Prostate gland (tissue), 2 donors: ENCODE data around the gene FEN1.

Experiments
- POLR2A ChIP-seq: fragments of 450-650 bp; IDR thresholded peaks from one replicate; pipeline ENCODE4 v1.6.1; 2016; ENCODE audit warnings: antibody characterized with exemption, mild to moderate bottlenecking
- POLR2AphosphoS5 ChIP-seq: sonication (generic); formaldehyde crosslinking; IDR thresholded peaks from one replicate; pipeline ENCODE4 v1.6.1; 2017; ENCODE audit warnings: antibody characterized with exemption
- TF ChIP-seq, protein P1 (sequence below), 4 experiments: fragments of 200-600 bp in 2 of 4; fragments of 450-650 bp in 2 of 4; sonication (generic) in 2 of 4; IDR thresholded peaks; 1 replicate in 3 of 4; 2 replicates in 1 of 4; pipeline ENCODE4 v1.5.1; 2016 to 2019; ENCODE audit warnings: antibody characterized with exemption in 4 of 4, mild to moderate bottlenecking in 2 of 4, moderate library complexity in 2 of 4

DNA sequence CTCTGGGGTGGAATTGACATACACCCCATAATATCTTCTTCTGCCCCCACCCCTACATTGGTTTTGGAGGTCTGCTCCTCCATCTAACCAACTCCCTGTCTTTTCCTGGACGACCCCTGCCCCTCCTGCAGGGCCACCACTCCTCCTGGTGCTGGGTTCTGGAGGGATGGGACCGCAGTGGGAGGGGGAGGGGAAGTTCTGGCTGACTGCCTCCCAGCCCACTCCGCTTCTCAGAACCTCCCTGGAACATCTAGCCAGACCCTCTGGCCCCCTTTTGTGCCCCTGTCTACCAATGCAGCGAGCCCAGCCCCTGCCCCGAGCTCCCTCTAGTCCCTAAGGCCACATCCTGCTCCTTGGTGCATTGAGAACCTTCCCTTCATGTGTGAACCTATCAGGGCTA is 39.0 kb upstream of the FEN1 start:
- TF ChIP-seq, protein P1, sequence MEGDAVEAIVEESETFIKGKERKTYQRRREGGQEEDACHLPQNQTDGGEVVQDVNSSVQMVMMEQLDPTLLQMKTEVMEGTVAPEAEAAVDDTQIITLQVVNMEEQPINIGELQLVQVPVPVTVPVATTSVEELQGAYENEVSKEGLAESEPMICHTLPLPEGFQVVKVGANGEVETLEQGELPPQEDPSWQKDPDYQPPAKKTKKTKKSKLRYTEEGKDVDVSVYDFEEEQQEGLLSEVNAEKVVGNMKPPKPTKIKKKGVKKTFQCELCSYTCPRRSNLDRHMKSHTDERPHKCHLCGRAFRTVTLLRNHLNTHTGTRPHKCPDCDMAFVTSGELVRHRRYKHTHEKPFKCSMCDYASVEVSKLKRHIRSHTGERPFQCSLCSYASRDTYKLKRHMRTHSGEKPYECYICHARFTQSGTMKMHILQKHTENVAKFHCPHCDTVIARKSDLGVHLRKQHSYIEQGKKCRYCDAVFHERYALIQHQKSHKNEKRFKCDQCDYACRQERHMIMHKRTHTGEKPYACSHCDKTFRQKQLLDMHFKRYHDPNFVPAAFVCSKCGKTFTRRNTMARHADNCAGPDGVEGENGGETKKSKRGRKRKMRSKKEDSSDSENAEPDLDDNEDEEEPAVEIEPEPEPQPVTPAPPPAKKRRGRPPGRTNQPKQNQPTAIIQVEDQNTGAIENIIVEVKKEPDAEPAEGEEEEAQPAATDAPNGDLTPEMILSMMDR (IDR thresholded peaks at IDR 0.05) = no peak
- TF ChIP-seq POLR2A (no peak), POLR2AphosphoS5 (no peak)
